HG03060 (cell line): Measurements from ENCODE around the gene AKAP3.

Experiments used
- ATAC-seq: cut with Tn5 transposase; IDR thresholded peaks from one replicate; pipeline ENCODE4 v1.9.1; 2021; ENCODE audit warnings: low read depth, moderate number of reproducible peaks; ENCODE audit not compliant: unreplicated experiment

Gene AKAP3

DNA sequence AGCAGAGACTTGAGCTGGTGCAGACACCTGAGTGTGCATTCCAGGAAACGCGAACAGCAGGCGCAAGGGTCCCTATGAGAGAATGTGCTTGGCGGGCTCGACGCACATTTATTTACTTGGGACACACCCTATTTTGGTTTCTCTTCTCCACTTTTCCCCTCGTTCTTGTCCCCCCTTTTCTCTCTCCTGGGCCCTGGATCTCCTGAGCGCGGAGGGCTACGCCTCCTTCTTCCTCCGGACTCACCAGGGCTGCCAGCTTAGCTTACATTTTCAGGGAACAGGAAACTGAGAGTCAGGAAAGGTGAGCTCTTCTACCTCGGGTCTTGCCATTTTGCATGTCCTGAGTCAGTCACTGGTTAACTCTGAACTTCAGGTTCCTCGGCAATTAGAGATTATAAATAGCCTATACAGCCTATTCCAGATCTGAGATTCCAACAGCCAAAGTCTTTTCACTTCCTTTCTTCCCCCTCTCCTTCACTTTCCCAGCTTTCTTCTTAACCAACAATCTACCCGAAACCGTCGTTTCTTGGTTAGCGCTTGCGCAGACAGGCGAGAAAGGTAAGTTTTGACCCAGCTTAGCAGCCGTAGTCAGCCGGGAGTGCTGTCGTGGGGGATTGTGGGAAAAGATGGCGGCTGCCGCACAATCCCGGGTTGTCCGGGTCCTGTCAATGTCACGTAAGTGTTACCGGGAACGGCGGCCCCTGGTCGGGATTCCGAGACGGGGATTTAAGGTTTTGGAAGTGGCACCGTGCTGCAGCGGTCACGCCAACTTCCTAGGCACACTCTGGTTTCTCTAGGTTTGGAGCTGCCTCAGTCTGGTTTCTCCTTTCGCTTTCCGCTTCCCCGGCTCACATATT, at the start of gene AKAP3, which contains the start of gene NDUFA9:
AKAP3 (minus strand) TSS at position 551 of the 857 bp plus-strand sequence. CDS start 10,855 bp downstream, outside the sequence.
NDUFA9 (plus strand) TSS at position 614 of the 857 bp plus-strand sequence; CDS start at position 627, 13 bp downstream.
- peak; percentile 46 for ATAC-seq

DNA sequence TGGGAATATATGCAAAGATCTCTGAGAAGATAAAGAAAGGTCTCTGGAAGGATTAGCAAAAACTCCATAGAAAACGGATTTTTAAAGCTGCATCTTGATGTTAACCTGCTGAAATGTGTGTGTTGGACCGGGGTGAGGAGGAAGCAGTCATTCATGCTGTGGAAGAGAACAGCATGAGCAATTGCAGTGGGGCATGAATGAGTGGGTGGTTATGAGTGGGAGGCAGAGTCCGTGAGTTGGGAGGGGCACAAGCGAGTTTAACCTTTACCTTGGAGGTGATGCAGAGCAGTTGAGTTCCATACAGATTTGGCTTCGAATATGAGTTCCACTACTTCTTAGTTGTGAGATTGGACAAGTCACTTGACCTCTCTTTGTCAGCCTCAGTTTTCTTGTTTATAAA, 41.9 kb upstream of the AKAP3 start:
- no peak for ATAC-seq

DNA sequence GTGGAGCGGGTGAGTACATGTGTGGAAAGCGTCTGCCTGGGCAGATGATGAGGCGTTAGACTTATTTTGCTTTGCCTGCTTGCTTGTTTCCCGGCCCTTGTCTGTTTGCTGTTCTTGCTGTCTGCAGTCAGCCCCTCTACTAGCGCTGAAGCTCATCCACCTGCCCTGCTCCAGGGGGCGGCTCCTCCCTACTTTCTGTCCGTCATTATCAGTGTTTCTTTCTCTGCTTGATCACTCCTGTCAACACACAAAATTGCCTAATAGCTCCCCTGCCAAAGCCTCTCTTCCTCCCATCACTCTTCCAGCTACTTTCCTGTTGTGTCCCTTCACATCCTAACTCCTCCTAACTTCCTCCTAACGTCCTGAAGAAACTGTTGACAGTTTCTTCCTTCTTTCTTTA, 36.5 kb upstream of the AKAP3 start:
- ATAC-seq = no peak

DNA sequence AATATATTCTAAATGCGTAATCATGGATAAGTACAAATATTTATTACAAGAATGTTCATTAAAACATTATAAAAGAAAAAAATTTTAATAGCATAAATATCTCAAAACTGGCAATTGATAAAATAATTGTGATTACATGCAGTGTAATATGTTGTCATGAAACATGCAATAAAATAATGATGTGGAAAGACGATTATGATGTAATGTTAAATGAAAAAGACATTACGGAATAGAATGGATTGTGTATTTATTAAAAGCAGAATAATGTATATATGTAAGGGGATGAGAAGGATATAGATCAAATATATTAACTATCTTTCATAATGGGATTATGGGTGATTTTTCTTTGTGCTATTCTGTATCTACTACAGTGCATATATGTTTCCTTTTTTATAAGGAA, 32.9 kb upstream of the AKAP3 start:
- ATAC-seq = no peak

DNA sequence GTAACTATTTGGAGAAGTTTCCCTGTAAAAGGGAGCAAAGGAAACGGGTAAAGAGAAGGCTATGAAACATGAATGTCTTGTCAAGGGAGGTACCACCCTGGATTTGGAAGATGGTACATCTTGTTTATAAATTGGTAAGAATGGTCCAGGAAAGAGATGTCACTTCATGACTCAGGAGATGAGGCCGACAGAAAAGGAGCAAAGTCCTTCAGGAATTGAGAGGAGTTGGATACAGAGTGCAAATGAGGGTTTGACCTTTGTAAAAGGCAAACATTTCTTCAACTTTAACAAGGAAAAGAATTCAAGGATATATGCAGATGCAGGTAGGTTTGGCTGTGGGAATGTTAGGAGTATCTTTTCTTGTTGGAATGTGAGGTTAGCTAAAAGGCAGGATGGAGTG, 30.9 kb upstream of the AKAP3 start:
- ATAC-seq = no peak

DNA sequence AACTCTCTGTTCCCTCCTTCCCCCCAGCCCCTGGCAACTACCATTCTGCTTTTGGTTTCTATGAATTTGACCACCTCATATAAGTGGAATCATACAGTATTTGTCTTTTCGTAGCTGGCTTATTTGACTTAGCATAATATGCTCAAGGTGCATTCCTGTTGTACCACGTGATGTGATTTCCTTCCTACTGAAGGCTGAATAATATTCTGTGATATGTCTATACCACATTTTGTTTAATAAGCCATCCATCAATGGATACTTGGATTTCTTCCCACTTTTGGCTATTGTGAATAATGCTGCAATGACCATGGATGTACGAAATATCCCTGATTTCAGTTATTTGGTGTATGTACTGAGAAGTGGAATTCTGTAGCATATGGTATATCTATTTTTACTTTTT, 16.4 kb upstream of the AKAP3 start:
- ATAC-seq = no peak

DNA sequence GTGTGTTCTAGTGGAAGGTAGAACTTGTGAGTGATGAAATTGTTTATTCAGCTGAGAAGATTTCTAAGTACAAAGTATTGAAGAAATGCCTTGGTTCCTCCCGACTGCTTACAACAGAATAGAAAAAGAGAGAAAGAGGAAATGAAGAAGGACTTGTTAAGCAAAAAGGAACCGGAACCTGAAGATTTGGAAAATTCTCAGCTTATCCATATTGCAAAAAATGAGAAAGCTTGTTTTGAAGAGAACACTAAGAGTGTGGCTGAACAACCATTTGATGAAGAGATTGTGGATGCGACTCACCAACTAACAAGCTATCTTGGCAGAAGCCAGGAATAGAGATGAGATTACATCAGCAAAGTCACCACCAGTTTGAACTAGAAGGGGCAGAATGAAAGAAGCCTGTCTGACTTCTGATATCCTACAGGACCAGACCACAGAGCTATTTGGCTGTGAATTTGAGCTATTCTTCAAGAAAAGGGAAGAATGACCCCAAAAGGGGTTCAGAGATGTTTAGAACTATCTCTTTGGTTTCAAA, 15.2 kb upstream of the AKAP3 start:
- no peak for ATAC-seq

DNA sequence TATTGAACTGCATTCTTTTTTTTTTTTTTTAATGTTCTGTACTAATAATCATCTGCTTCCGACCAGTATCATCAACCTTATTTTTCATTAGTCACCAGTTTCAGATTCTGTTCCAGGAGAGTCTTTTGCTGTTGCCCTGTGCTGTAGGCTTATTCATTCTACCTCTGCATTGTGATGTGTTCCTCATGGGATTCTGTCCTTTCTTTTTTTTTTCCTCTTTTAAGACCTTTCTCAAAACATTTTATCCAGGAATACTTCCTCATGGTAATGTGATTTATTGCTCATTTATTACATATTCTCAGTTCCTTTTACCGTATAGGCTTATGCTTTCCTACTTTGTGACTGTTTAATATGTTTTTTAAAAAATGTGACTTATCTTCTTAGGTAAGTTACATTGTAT, 4.8 kb upstream of the AKAP3 start:
- ATAC-seq = no peak

DNA sequence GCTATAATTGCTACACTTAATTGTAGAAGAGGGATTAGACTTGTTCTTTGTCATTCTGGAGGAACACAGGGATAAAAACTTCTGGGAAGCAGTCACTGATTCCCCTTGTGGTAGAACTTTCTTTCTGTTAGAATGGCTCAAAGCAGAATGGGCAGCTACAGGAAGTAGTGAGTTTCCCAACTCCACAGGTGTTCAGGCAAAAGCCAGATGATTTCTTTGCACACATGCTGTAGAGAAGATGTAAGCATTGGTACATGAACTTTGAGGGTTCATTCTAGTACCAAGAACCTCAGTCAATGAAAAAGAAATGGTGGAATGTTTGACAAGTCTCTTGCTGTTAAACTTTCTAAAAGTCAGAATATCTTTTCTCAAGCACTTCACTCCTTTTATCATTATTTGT, 4.4 kb upstream of the AKAP3 start:
- no peak for ATAC-seq

DNA sequence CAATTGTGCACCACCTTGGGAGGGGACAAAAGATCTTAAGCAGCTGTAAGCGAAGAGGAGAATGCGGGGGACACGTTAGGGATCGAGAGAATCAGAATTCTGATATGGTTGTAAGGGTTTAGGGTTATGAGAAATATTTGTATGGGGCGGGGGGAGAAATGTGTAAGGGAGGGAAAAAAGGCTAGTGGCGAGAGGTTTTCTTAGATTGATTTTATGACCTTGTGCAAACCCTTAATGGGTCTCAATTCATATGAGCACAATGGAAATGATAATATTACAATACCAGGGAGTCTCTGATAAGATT, 459 bp upstream of the AKAP3 start:
- ATAC-seq = no peak

DNA sequence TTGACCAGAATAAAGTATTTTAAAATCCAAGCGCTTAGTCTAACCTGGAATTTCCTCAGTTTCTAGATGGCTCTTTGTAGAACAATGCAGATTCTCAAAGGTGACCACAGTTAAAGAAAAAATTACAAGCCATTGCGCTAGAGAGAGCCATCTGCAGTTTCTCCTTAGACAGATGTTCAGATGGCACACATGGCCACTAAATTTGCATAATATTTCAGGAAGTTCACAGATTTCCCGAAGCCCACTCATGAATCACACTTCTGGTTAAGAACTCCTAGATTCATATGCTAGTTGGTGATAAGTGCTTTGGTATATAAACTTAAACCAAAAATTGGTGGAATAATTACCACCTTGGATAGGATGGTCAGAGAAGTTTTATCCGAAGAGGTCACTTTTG, 749 bp downstream of the AKAP3 start:
- no peak for ATAC-seq

DNA sequence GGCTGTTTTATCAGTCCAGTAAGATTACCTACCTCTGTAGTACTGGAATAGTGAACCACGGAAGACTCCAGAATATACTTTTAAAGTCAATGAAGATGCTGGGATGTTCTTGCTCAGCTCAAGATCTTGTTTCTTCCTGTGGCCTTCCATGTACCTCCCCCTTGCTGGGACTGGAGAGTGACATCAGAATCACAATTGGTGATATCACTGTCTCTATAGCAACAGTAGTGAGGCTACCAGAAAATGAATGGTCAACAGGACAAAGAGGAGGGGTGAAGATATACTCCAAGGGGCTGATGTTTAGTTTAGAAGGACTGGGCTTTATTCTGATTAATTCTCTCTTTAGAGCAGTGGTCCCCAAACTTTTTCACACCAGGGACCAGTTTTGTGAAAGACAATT, 3.8 kb downstream of the AKAP3 start:
- no peak for ATAC-seq

DNA sequence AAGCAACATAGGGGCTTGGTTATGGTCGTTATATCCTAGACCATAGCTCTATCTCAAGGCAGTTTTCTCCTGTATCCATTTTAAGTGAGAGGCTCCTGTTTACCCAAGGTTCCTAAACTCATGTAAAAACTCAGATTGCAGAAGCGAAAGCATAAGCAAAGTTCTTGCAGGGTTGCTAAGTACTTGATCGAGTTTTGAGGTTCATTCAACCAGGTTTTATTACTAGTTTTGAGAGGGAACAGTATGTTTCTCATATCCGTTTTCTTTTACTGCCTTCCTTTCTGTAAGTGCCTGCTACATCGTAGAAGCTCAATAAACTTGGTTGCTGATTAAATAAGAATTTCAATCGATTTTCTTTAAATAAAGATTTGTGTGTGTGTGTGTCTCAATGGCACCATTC, 5.1 kb downstream of the AKAP3 start:
- no peak for ATAC-seq

DNA sequence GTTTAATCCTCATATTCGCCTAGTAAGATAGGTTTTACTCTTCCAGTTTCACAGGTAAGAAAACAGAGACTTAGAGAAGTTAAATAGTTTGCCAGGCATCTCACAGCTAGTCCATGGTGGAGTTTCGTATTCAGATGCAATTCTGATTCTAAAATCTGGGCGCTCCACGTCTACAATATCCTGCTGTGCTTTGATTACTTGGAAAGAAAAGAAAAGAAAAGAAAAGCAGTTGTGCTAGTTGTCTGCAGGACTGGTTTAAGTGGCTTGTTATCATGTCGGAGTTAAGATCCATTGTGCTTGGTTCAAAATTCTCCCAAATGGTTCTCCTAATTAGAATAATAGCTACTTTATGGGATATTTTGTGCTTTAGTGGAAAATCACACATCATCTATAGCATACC, 18.6 kb downstream of the AKAP3 start:
- ATAC-seq = no peak

DNA sequence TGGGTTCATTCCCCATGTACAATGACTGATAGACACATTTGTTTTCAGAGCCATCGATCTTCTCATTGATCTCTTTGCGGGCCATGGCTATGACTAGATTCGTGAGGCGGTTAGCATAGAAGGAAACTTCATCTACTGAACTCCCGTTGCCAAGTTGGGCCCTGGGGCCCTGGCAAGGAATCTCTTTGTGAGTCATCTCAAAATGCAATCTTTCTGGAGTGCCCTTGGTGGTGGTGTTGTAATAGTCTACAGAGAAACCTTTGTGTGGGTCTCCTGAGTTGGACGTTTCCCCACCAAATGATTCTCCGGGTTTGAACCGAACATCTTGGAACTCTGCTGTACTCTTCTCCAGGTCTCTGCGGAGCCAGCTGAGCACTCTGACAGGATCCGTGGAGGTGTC, 20.4 kb downstream of the AKAP3 start:
- no peak for ATAC-seq

DNA sequence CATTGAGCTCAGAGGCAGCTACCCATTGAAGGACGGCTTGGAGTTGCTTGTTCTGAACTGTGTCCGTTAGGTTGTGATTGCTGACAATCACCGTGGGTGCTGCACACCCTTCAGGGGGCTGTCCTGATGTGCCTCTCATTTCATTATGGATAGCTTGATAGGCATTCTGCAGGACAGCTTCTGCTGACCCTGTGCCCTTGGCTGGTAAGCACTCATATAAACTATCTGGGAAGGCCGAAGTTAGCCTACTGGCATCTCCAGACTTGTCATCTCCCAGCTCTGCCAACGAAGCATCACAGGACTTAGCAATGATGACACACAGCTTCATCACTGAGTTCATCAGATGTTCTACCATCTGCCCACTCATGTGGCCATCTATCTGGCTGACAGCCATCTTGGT, 22.3 kb downstream of the AKAP3 start:
- no peak for ATAC-seq

DNA sequence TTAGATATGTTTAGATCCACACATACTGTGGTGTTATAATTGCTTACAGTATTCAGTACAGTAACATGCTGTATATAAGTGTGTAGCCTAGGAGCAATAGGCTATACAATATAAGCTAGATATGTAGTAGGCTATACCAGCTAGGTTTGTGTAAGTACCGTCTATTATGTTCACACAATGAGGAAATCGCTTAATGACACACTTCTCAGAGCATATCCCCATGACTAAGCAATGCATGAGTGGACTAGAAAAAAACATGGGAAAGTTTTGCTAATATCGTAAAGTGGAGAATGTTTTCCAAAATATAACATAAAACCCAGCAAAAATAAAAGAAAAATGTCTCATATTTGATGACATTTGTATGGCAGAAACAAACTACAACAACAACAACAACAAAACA, 27.3 kb downstream of the AKAP3 start:
- no peak for ATAC-seq

DNA sequence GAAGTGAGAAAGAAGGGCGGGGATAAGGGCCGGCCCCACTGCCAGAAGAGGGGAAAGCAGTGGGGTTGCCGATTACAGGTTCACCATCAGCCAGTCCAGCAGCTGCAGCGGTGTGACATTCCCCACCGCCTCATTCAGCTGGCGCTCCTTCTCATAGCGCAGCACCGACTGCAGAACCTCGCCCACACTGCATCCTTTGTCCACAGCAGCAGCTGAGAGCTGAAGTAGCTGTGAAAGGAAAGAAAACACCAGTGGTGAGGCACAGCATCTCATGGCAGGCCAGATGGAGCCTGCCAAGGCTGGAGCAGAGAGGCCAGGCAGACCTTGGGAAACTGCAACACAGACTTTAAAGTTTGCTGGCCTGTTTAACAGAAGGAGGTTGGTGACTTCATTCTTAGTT, 33.2 kb downstream of the AKAP3 start:
- no peak for ATAC-seq

DNA sequence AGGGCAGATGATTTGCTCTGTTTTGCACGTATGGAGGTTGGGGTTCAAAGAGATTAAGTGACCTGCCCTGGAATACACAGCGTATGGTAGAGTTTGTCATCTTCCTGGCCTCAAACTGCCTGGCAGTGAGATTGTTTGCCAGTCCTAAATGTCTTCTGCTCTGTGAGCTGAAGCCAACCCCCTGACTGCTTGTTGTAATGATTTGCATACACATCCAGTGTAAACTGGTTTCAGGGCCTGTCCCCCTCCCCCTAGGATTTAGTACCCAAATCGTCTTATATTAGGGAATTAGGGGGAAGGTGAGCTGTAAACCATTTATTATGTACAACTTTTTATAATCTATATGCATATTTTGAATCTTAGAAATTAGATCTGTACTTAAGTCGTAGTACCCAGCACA, 38.4 kb downstream of the AKAP3 start:
- no peak for ATAC-seq

DNA sequence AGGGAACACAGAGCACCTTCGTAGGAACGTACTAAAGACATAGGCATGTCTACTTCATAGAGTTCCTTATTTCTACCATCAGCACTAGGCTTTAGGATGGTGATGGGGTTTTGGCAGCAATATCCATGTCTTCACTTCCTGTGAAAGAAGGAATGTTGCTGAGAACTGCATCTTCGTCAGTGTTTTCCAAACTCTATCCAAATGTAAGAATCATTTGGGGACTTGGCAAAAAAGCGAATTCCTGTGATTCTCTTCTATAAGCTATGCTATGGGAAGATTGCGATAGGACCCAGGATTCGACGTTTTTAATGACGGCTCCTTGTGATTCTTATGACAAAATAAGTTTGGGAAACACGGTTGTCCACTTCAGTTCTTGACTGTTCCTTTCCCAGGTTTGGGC, 39.8 kb downstream of the AKAP3 start:
- ATAC-seq = no peak

DNA sequence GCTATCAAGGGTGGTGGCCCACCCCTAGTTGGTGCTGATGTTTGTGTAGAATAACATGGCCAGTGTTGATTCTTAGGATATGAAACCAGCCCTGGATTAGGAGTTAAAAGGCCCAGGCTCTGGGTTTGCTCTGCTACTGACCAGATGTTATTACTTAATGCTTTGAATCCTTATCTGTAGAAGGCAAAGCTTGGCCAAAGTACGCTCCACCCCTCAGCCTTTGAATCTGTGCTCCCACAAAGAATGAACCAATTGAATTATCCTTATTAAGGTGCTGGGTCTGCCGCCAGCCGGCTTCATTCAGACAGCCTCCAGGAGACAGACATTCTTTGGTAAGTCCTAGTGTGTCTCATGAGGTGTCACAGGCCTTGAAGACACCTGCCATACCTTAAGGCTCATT, 41.8 kb downstream of the AKAP3 start:
- ATAC-seq = no peak

DNA sequence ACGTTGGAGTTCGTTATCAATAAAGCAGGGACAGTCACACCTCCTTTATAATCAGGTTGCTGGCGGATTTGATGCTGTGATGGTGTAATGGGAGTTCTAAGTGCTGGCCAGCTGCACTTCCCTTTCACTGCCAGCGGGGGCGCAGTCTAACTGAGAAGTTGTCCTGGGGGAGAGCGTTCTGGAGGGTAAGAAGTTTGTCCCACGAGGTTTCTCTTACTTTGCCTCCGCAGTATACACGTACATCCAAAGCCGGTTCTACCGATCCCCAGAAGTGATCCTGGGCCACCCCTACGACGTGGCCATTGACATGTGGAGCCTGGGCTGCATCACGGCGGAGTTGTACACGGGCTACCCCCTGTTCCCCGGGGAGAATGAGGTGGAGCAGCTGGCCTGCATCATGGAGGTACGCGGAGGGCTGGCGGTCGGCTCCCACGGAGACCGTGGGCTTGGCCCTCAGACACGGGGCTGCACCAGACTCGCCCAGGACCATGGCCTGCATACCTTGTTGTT, 44.1 kb downstream of the AKAP3 start:
- ATAC-seq = no peak
